Duodenal mucosa (tissue), 2 donors: ENCODE data around the gene CBARP.
A peak's percentile ranks its signal among the peaks of the same experiment; 100 is the strongest.

Source experiments
- H3K27ac ChIP-seq: one replicate; pipeline ENCODE4 v1.7.0; 2013; ENCODE audit warnings: low read depth, low read length
- H3K27me3 ChIP-seq, 2 donors: one replicate each; pipeline ENCODE4 v1.7.0; 2013; ENCODE audit warnings: low read length in 2 of 2, control low read depth in 1 of 2; ENCODE audit not compliant: insufficient read depth in 2 of 2, control insufficient read depth in 1 of 2
- H3K36me3 ChIP-seq, 2 donors: one replicate each; pipeline ENCODE4 v1.7.0; 2013; ENCODE audit warnings: low read length in 2 of 2, control low read depth in 1 of 2; ENCODE audit not compliant: insufficient read depth in 2 of 2, control insufficient read depth in 1 of 2
- H3K4me1 ChIP-seq, 2 donors: one replicate each; pipeline ENCODE4 v1.7.0; 2013; ENCODE audit warnings: low read length in 2 of 2, control low read depth in 1 of 2; ENCODE audit not compliant: insufficient read depth in 2 of 2, control insufficient read depth in 1 of 2
- H3K4me3 ChIP-seq, 2 donors: one replicate each; pipeline ENCODE4 v1.7.0; 2013; ENCODE audit warnings: low read length in 2 of 2, low read depth in 1 of 2
- H3K9ac ChIP-seq, 2 donors: one replicate each; pipeline ENCODE4 v1.7.0; 2013; ENCODE audit warnings: low read length in 2 of 2, low read depth in 1 of 2
- H3K9me3 ChIP-seq, 2 donors: one replicate each; pipeline ENCODE4 v1.7.0; 2013; ENCODE audit warnings: low read length in 2 of 2, control low read depth in 1 of 2; ENCODE audit not compliant: control insufficient read depth in 1 of 2

The CBARP gene

DNA sequence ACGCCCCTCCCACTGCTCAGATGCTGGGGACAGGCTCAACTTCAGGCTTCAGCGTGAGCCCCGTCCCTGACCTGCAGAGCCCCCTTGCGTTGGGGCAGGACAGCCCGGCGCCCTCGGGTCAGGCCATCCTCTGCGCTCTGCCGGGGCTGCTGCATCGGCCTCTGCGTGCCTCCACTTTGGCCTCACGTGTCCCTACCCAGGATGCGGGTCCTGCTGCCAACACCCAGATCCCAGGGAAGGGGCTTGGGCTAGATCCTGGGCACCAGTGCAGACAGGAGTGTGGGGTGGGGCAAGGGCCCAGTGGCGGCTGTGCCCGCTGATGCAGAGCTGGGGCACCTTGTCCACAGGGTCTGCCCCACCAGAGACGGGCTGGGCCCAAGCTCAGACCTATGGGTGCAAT lies 13.0 kb downstream of the CBARP start:
- Histone ChIP-seq H3K9me3 (no peaks in the 10 kb centered on the region), H3K27me3 (no peaks in the 10 kb centered on the region), H3K36me3 (peaks cover 7 to 56% of the 10 kb centered on the region in 2 donors), H3K27ac (no peak overlapping the region), H3K4me1 (no peaks in the 10 kb centered on the region), H3K4me3 (no peak overlapping the region), H3K9ac (no peak overlapping the region)

DNA sequence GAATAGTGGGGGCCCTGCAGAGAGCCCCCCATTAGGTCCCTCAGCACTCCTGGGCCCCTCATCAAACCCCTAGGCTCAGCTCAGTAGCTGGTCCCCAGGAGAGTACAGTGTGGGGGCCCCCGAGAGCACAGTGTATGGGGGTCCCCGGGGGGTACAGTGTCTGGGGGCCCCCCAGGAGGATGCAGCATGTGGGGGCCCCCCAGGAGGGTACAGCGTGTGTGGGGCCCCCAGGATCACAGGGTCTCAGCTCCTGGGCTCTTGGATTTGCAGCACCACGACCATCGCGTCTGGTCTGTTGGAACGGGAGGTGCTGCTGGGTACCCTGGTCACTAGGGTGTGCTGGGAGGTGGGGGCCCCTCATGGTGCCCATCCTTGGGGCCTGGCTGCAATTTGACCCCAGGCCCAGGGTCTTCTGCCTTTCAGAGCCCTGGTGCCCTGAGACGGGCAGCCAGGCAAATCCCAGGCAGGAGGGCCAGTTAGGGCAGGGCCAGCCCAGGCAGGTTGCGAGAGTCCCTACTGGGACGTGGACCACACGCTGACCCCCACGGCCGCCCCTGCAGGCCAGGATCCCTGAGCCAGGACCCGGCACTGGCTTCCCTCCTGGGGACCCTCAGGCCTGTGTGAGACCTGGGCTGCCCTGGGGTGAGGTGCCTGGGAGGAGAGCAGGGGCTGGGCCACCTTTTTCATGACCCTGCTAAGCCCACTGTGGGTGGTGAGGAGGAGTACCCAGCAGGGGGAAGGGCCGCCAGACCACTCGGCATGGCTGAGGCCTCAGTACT lies 13.6 kb downstream of the CBARP start:
- Histone ChIP-seq H3K9ac (no peak overlapping the region), H3K36me3 (peaks cover 7 to 58% of the 10 kb centered on the region in 2 donors)

DNA sequence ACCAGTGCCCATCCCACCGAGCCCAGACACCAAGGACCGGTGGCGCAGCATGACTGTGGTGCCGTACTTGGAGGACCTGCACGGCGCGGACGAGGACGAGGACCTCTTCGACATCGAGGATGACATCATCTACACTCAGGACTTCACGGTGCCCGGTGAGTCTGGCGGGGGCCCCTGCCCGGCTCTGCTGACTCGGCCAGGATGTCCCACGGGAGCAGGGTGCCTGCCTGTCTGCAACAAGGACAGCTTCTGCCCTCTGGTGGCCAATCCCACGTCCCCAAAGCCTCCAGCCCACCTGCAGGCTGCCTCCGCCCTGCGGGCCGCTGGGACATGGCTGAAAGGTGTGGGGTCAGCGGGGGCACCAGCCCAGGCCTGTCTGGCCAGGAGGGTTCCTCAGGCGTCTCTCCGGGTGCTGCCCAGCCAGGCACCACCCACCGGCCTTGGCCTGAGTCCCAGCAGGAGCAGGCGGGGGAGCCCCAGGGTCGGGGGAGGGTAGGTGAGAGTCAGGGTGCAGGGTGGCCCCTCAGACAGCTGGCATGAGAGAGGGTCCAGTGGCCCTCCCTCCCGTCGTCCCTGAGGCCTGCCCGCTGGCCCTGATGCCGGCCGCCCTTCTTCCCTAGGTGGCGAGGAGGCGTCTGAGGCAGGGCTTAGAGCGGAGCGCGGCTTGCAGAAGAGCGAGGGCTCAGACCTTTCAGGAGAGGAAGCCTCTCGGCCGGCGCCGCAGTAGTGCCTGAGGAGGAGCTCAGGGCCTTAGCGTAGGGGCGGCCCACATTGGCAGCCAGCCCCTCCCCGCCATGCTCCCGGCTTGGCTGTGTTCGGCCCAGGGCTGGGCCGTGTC lies 14.6 kb downstream of the CBARP start:
- no peak overlapping the region for H3K27ac ChIP-seq

More for the DNA sequence above, 13.6 kb downstream of the CBARP start:
- no peaks in the 10 kb centered on the region for H3K9me3 ChIP-seq
- H3K4me3 ChIP-seq, result no peak overlapping the region
- H3K4me1 ChIP-seq, result no peaks in the 10 kb centered on the region
- H3K27me3 ChIP-seq, result no peaks in the 10 kb centered on the region
- H3K27ac ChIP-seq, result no peak overlapping the region

GRCh38 chr19:1222394-1222793 lies 15.4 kb downstream of the CBARP start:
- H3K27me3 ChIP-seq, result no peaks in the 10 kb centered on the region
- H3K4me1 ChIP-seq, result no peaks in the 10 kb centered on the region
- H3K4me3 ChIP-seq, result no peak overlapping the region
- H3K9me3 ChIP-seq, result no peaks in the 10 kb centered on the region
- peaks cover 11 to 61% of the 10 kb centered on the region in 2 donors for H3K36me3 ChIP-seq
- H3K27ac ChIP-seq, result no peak overlapping the region
- no peak overlapping the region for H3K9ac ChIP-seq

More for the DNA sequence above, 14.6 kb downstream of the CBARP start:
- Histone ChIP-seq H3K36me3 (peaks cover 9 to 61% of the 10 kb centered on the region in 2 donors), H3K4me3 (no peak overlapping the region), H3K9me3 (no peaks in the 10 kb centered on the region), H3K9ac (no peak overlapping the region), H3K4me1 (no peaks in the 10 kb centered on the region), H3K27me3 (no peaks in the 10 kb centered on the region)

DNA sequence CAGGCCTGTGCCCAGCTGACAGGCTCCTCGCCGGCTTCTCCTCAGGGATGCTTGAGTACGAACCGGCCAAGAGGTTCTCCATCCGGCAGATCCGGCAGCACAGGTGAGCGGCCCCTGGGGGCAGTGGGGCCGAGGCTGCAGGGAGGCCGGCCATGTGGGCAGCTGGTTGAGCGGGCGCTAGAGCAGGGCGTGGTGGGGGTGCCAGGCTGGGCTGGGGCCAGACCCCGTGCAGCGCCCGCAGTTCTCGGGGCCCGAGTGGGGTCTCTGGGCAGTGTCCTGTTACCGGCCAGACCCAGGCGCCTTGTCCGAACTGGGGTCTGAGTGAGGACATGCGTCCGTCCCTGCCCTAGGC lies 15.9 kb downstream of the CBARP start:
- H3K36me3 ChIP-seq, result peaks cover 11 to 65% of the 10 kb centered on the region in 2 donors
- H3K9ac ChIP-seq, result no peak overlapping the region
- H3K4me3 ChIP-seq, result no peak overlapping the region
- H3K27ac ChIP-seq, result no peak overlapping the region
- H3K4me1 ChIP-seq, result peaks cover 0 to 1% of the 10 kb centered on the region in 2 donors
- H3K27me3 ChIP-seq, result no peaks in the 10 kb centered on the region
- H3K9me3 ChIP-seq, result no peaks in the 10 kb centered on the region

DNA sequence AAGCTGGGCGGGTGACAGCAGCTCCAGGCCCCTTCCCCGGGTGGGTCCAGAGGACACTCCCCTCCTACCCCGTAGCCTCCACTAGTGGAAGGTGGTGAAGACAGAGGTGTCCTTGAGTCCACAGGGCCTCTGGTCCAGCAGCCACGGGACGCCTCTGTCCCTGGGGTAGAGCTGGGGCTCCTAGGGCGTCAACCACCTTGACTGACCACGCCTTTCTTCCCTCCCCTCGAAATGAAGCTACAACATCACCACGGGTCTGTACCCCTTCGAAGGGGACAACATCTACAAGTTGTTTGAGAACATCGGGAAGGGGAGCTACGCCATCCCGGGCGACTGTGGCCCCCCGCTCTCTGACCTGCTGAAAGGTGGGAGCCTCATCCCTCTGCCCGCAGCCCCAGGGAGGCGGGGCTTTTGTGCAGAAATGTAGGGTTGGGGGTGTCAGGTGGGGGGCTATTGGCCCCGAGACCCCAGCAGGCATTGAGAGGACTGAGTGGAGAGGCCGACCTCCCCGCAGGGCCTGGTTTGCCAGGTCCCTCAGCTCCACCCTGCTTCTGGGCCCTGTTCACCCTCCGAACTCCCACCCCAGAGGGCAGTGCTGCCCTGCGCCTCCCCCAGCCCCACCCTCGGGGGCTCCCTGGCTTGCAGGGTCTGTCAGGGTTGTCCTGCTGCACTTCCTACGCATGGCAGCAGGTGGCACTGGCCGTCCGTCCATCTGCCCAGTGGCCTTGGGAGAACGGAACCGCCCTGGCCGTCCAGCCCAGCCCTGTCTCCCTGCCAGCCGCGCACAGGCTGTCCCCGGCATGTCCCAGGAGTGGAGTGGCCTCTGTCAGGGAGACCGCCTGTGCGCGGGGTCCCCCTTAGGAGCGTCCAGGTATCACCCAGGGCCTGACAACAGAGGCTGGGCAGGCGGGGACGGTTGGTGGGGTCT lies 16.6 kb downstream of the CBARP start:
- H3K9ac ChIP-seq, result no peak overlapping the region
- no peak overlapping the region for H3K4me3 ChIP-seq
- no peaks in the 10 kb centered on the region for H3K9me3 ChIP-seq
- H3K27me3 ChIP-seq, result no peaks in the 10 kb centered on the region
- H3K27ac ChIP-seq, result no peak overlapping the region
- H3K36me3 ChIP-seq, result peaks cover 11 to 64% of the 10 kb centered on the region in 2 donors
- peaks cover 0 to 5% of the 10 kb centered on the region in 2 donors for H3K4me1 ChIP-seq

- H3K27ac ChIP-seq, result no peak overlapping the region
- no peak overlapping the region for H3K9ac ChIP-seq
- H3K4me3 ChIP-seq, result no peak overlapping the region
- peaks cover 11 to 57% of the 10 kb centered on the region in 2 donors for H3K36me3 ChIP-seq
- H3K27me3 ChIP-seq, result no peaks in the 10 kb centered on the region
- no peaks in the 10 kb centered on the region for H3K9me3 ChIP-seq
- peaks cover 0 to 5% of the 10 kb centered on the region in 2 donors for H3K4me1 ChIP-seq
Measured at GRCh38 chr19:1220477-1220930, 17.3 kb downstream of the CBARP start.

GRCh38 chr19:1219786-1220476 lies 17.9 kb downstream of the CBARP start:
- Histone ChIP-seq H3K9me3 (no peaks in the 10 kb centered on the region), H3K27me3 (no peaks in the 10 kb centered on the region), H3K4me1 (peaks cover 0 to 11% of the 10 kb centered on the region in 2 donors), H3K36me3 (peaks cover 11 to 54% of the 10 kb centered on the region in 2 donors), H3K4me3 (no peak overlapping the region), H3K9ac (no peak overlapping the region), H3K27ac (no peak overlapping the region)

DNA sequence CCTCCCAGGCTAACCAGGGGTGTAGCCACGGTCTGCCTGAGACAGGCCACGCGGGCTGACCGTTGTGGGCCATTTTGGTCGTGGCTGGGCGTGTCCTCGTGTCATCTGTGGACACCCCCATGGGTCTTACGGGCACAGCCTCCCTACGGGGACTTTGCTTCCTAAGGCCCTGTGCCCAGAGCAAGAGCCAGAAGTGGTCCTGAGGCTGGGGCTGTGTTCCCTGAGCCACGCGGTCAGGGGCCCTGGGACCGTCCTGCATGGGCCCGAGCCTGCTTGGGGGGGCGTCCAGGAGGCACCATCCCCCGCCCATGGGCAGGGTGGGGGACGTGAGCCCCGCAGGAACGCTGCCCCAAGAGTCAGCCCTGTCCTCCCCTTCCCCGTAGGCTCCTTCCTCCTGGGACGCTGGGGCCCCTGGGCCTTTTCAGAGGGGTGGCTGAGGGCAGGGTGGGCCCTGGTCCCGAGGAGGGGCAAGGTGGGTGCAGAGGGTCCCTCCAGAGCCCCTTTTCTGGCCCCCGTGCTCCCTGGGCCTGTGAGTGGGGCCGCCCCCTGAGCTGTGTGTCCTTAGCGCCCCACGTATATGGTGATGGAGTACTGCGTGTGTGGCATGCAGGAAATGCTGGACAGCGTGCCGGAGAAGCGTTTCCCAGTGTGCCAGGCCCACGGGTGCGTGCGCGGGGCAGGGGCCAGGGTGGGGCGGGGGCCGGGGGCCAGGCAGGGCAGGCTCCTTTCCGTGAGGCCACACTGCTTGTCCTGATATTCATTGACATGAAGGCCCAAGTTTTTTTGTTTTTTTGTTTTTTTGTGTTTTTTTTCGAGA lies 18.8 kb downstream of the CBARP start:
- Histone ChIP-seq H3K9ac (no peak overlapping the region), H3K27ac (peak overlapping the region; percentile 51)

More for the DNA sequence above, 18.8 kb downstream of the CBARP start:
- Histone ChIP-seq H3K36me3 (peaks cover 11 to 49% of the 10 kb centered on the region in 2 donors), H3K4me3 (no peak overlapping the region), H3K4me1 (peaks cover 8 to 21% of the 10 kb centered on the region in 2 donors), H3K27me3 (no peaks in the 10 kb centered on the region), H3K9me3 (no peaks in the 10 kb centered on the region)
